Endodermal cell (in vitro differentiated cells): ENCODE results near the gene ARSA. TPM values are rescaled to one million over a fixed set of nuclear protein-coding genes. Genes with fewer than 3 reads are reported as not detected.

Experiments
- DNase-seq: peaks from one replicate; pipeline ENCODE4 v3.0.0-alpha.2; 2017
- H3K27ac ChIP-seq: 2 replicates; pipeline ENCODE4 v1.5.1; 2013; ENCODE audit warnings: mild to moderate bottlenecking, low read depth, low read length, moderate library complexity
- H3K27me3 ChIP-seq: 2 replicates; pipeline ENCODE4 v1.6.1; 2013; ENCODE audit warnings: mild to moderate bottlenecking, low read length, moderate library complexity; ENCODE audit not compliant: insufficient read depth, control insufficient read depth, poor library complexity, severe bottlenecking
- H3K36me3 ChIP-seq: 2 replicates; pipeline ENCODE4 v1.7.0; 2013; ENCODE audit warnings: mild to moderate bottlenecking, low read length, moderate library complexity; ENCODE audit not compliant: control insufficient read depth, insufficient read depth
- H3K4me1 ChIP-seq: one replicate; pipeline ENCODE4 v1.7.0; 2013; ENCODE audit warnings: low read length; ENCODE audit not compliant: control insufficient read depth, insufficient read depth
- H3K4me3 ChIP-seq: 2 replicates; pipeline ENCODE4 v1.5.1; 2013; ENCODE audit warnings: mild to moderate bottlenecking, low read length, moderate library complexity
- H3K9ac ChIP-seq: 2 replicates; pipeline ENCODE4 v1.6.1; 2013; ENCODE audit warnings: mild to moderate bottlenecking, low read length, moderate library complexity; ENCODE audit not compliant: poor library complexity, severe bottlenecking; ENCODE audit errors: extremely low read depth
- H3K9me3 ChIP-seq: 2 replicates; pipeline ENCODE4 v1.6.1; 2013; ENCODE audit warnings: mild to moderate bottlenecking, low read length, moderate library complexity; ENCODE audit not compliant: control insufficient read depth
- H3K27ac Mint-ChIP-seq: 2 replicates; pipeline ENCODE4 v1.8.0; 2020; ENCODE audit warnings: mixed read lengths
- H3K27me3 Mint-ChIP-seq: 2 replicates; pipeline ENCODE4 v1.8.0; 2021; ENCODE audit warnings: mild to moderate bottlenecking, mixed read lengths; ENCODE audit not compliant: insufficient read depth
- H3K36me3 Mint-ChIP-seq: 2 replicates; pipeline ENCODE4 v1.8.0; 2020; ENCODE audit warnings: low read depth, mixed read lengths
- H3K4me1 Mint-ChIP-seq: 2 replicates; pipeline ENCODE4 v1.8.0; 2020; ENCODE audit warnings: mixed read lengths
- H3K4me3 Mint-ChIP-seq: 2 replicates; pipeline ENCODE4 v1.8.0; 2020; ENCODE audit warnings: mild to moderate bottlenecking, moderate library complexity, mixed read lengths
- H3K9me3 Mint-ChIP-seq: 2 replicates; pipeline ENCODE4 v1.8.0; 2020; ENCODE audit warnings: mild to moderate bottlenecking, mixed read lengths
- CTCF ChIP-seq: fragments of 200-600 bp; sonication (generic); conservative IDR thresholded peaks from 2 replicates; pipeline ENCODE4 v1.5.0; 2021; ENCODE audit warnings: antibody characterized with exemption, mild to moderate bottlenecking
- WGBS, 2 experiments: methylation state at CpG; one replicate each; pipeline versions ENCODE4 v1.1.5 to v1.1.7; 2013; ENCODE audit warnings: missing lambda C conversion rate in 2 of 2, mixed read lengths in 1 of 2; ENCODE audit not compliant: insufficient coverage in 1 of 2, insufficient read length in 1 of 2; 5-methylcytosine and 5-hydroxymethylcytosine counted together
- total RNA-seq, 2 donors: library from RNA; stranded (reverse); fragmentation: NEBNext Ultra II Directional in 1 of 2; extraction: Animal tissue kit (Norgen Biotek cat#: 25700) in 1 of 2; gene quantifications; 2 replicates in 1 of 2; 3 replicates in 1 of 2; pipeline ENCODE4 v1.2.1, GENCODE V29; 2021

Gene ARSA
- total RNA-seq, 2 donors from 2014 or later, result 28.6 to 30.6 TPM

GRCh38 chr22:50630376-50630775, 2.4 kb upstream of the ARSA start:
- H3K9me3 Mint-ChIP-seq, result no peaks in the 10 kb centered on the region
- H3K9ac ChIP-seq, result no peak overlapping the region
- no peak overlapping the region for H3K4me3 Mint-ChIP-seq
- H3K27me3 Mint-ChIP-seq, result peaks cover 27% of the 10 kb centered on the region
- no peaks in the 10 kb centered on the region for H3K36me3 ChIP-seq
- no peaks in the 10 kb centered on the region for H3K9me3 ChIP-seq
- no peaks in the 10 kb centered on the region for H3K27me3 ChIP-seq
- no peak overlapping the region for H3K27ac ChIP-seq
- H3K4me1 Mint-ChIP-seq, result peaks cover 6% of the 10 kb centered on the region
- H3K36me3 Mint-ChIP-seq, result no peaks in the 10 kb centered on the region
- 90 to 95% methylated on average over 4 to 5 of the region's 5 CpGs for WGBS, 2 experiments
- no peak for TF ChIP-seq CTCF
- no peak overlapping the region for H3K4me3 ChIP-seq
- no peak for DNase-seq
- H3K27ac Mint-ChIP-seq, result no peak overlapping the region
- peaks cover 4% of the 10 kb centered on the region for H3K4me1 ChIP-seq

GRCh38 chr22:50628543-50629134, 687 bp upstream of the ARSA start:
- Histone ChIP-seq H3K27me3 (no peaks in the 10 kb centered on the region), H3K9me3 (no peaks in the 10 kb centered on the region), H3K27ac (no peak overlapping the region), H3K9ac (peak overlapping the region; percentile 28), H3K36me3 (no peaks in the 10 kb centered on the region), H3K4me1 (peaks cover 4% of the 10 kb centered on the region), H3K4me3 (peak overlapping the region; percentile 78)
- Mint-ChIP-seq H3K9me3 (no peaks in the 10 kb centered on the region), H3K36me3 (no peaks in the 10 kb centered on the region), H3K27ac (peak overlapping the region; percentile 15), H3K27me3 (peaks cover 21% of the 10 kb centered on the region), H3K4me1 (peaks cover 6% of the 10 kb centered on the region), H3K4me3 (peak overlapping the region; percentile 73)
- TF ChIP-seq CTCF, result no peak
- peak; percentile 40 for DNase-seq
- 53 to 65% methylated on average over 8 to 16 of the region's 16 CpGs for WGBS, 2 experiments

GRCh38 chr22:50626850-50627641, 906 bp downstream of the ARSA start:
- Histone ChIP-seq H3K4me1 (peaks cover 4% of the 10 kb centered on the region), H3K9me3 (no peaks in the 10 kb centered on the region), H3K27ac (no peak overlapping the region), H3K27me3 (peaks cover under 1% of the 10 kb centered on the region), H3K36me3 (no peaks in the 10 kb centered on the region), H3K9ac (no peak overlapping the region), H3K4me3 (peak overlapping the region; percentile 82)
- no peak for TF ChIP-seq CTCF
- Mint-ChIP-seq H3K4me3 (peak overlapping the region; percentile 73), H3K27ac (no peak overlapping the region), H3K36me3 (no peaks in the 10 kb centered on the region), H3K27me3 (peaks cover 16% of the 10 kb centered on the region), H3K9me3 (no peaks in the 10 kb centered on the region), H3K4me1 (peaks cover 6% of the 10 kb centered on the region)
- 73 to 86% methylated on average over 18 to 42 of the region's 42 CpGs for WGBS, 2 experiments
- DNase-seq, result peak; percentile 43
